Gastrocnemius medialis (tissue), 4 donors: ENCODE data around the gene MAP1LC3C.

Experiments used
- CTCF ChIP-seq, 5 experiments: fragments of 450-650 bp in 3 of 5; fragments of 200-600 bp in 2 of 5; sonication (generic) in 2 of 5; IDR thresholded peaks in 4 of 5; conservative IDR thresholded peaks in 1 of 5; 1 replicate in 4 of 5; 2 replicates in 1 of 5; pipeline ENCODE4 v1.5.1; 2016 to 2019; ENCODE audit warnings: antibody characterized with exemption in 5 of 5, mild to moderate bottlenecking in 3 of 5, moderate library complexity in 3 of 5
- POLR2A ChIP-seq, 2 donors: fragments of 450-650 bp; IDR thresholded peaks; one replicate each; pipeline ENCODE4 v1.6.1; 2017; ENCODE audit warnings: antibody characterized with exemption in 2 of 2, mild to moderate bottlenecking in 2 of 2, moderate library complexity in 2 of 2

- TF ChIP-seq POLR2A (IDR thresholded peaks at IDR 0.05) (no peak), CTCF (IDR thresholded peaks at IDR 0.05 in 4 of 5, conservative IDR thresholded peaks at IDR 0.05 in 1 of 5) (no peak)
Measured at GRCh38 chr1:241962153-241962552, 36.7 kb downstream of the MAP1LC3C start.
